ENCODE measurements around the gene RFC4. TPM values are rescaled to one million over a fixed set of nuclear protein-coding genes. Genes with fewer than 3 reads are reported as not detected.

Gene RFC4
- total RNA-seq, 2 experiments from 2014 or later: 98.9 to 106 TPM

- Mint-ChIP-seq H3K27ac (no peak overlapping the region), H3K27me3 (ENCODE audit: low read depth) (peaks cover 14% of the 10 kb centered on the region), H3K36me3 (ENCODE audit: low read depth) (no peaks in the 10 kb centered on the region), H3K9me3 (ENCODE audit: insufficient read depth) (no peaks in the 10 kb centered on the region), H3K4me3 (no peak overlapping the region), H3K4me1 (ENCODE audit: low read depth) (no peaks in the 10 kb centered on the region)
- DNase-seq (peak; percentile 9), ATAC-seq (no peak)
- CTCF ChIA-PET: no interaction called here
- POLR2A ChIA-PET: interaction anchor here (0.6 kb wide), 1 partner anchor 298 kb away, joined by 3 read pairs; no protein-coding TSS in a partner anchor
Observed at GRCh38 chr3:186841620-186842019, 35.3 kb upstream of the RFC4 start.

DNA sequence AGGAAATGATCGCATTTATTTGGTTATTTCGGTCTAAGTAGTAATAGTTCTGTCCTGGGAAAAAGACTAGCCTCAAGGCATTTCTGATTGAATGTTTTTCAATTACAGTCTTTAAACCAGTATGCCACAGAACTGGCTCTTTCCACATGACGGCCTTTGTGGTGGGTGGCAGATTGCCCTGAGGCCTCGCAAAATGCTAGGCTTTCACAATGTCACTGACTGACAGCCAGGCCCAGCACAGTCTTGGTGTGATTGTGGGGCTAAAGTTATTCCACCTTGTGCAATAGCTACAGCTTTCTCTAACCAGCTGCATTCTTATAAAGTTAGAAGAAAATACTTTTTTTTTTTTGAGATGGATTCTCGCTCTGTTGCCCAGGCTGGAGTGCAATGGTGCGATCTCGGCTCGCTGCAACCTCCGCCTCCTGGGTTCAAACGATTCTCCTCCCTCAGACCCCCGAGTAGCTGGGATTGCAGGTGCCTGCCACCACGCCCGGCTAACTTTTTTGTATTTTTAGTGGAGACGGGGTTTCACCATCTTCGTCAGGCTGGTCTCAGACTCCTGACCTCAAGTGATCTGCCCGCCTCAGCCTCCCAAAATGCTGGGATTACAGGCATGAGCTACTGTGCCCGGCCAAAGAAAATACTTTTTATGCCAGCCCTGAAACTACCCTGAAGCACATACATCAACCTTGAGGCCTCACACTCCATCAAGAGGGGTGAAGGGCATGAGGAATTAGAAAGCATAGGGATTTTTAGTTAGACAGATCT, 33.8 kb upstream of the RFC4 start:
- POLR2A ChIA-PET: interaction anchor here (0.6 kb wide), 1 partner anchor 51 kb away, joined by 5 read pairs; no protein-coding TSS in a partner anchor
- peaks cover 12% of the 10 kb centered on the region for H3K27me3 Mint-ChIP-seq (ENCODE audit: low read depth)
- CTCF ChIA-PET: interaction anchor here (2.1 kb wide), 1 partner anchor 10 kb away, joined by 7 read pairs; no protein-coding TSS in a partner anchor
- H3K4me3 Mint-ChIP-seq: no peak overlapping the region
- H3K9me3 Mint-ChIP-seq (ENCODE audit: insufficient read depth): no peaks in the 10 kb centered on the region
- no peak overlapping the region for H3K27ac Mint-ChIP-seq
- H3K4me1 Mint-ChIP-seq (ENCODE audit: low read depth): no peaks in the 10 kb centered on the region
- DNase-seq: peak; percentile 7
- H3K36me3 Mint-ChIP-seq (ENCODE audit: low read depth): no peaks in the 10 kb centered on the region
- no peak for ATAC-seq

GRCh38 chr3:186832276-186832675, 26.0 kb upstream of the RFC4 start:
- H3K4me3 Mint-ChIP-seq: no peak overlapping the region

GRCh38 chr3:186831798-186832197, 25.5 kb upstream of the RFC4 start:
- Mint-ChIP-seq H3K36me3 (ENCODE audit: low read depth) (no peaks in the 10 kb centered on the region), H3K27ac (no peak overlapping the region), H3K27me3 (ENCODE audit: low read depth) (peaks cover 57% of the 10 kb centered on the region), H3K4me1 (ENCODE audit: low read depth) (peaks cover 11% of the 10 kb centered on the region), H3K9me3 (ENCODE audit: insufficient read depth) (no peaks in the 10 kb centered on the region), H3K4me3 (no peak overlapping the region)
- ATAC-seq (no peak), DNase-seq (no peak)
- ChIA-PET CTCF (no interaction called here), POLR2A (no interaction called here)

More at GRCh38 chr3:186832276-186832675, 26.0 kb upstream of the RFC4 start:
- Mint-ChIP-seq H3K27ac (no peak overlapping the region), H3K9me3 (ENCODE audit: insufficient read depth) (no peaks in the 10 kb centered on the region), H3K36me3 (ENCODE audit: low read depth) (no peaks in the 10 kb centered on the region), H3K27me3 (ENCODE audit: low read depth) (peaks cover 57% of the 10 kb centered on the region), H3K4me1 (ENCODE audit: low read depth) (peaks cover 11% of the 10 kb centered on the region)
- ATAC-seq (no peak), DNase-seq (no peak)
- ChIA-PET POLR2A (no interaction called here), CTCF (interaction anchor here (1.1 kb wide), 1 partner anchor 17 kb away, joined by 3 read pairs; no protein-coding TSS in a partner anchor)

GRCh38 chr3:186828340-186828739, 22.1 kb upstream of the RFC4 start:
- ChIA-PET POLR2A (interaction anchor here (1.6 to 5.9 kb wide), 2 partner anchors 45 to 213 kb away, joined by 3 to 54 read pairs; partner anchors contain the start of gene EIF4A2), CTCF (interaction anchor here (1.3 to 2.2 kb wide), 3 partner anchors 21 to 311 kb away, joined by 3 to 9 read pairs (median 7); partner anchors contain the start of gene RPL39L)
- H3K4me1 Mint-ChIP-seq (ENCODE audit: low read depth): peaks cover 34% of the 10 kb centered on the region
- ATAC-seq: no peak
- peaks cover 51% of the 10 kb centered on the region for H3K27me3 Mint-ChIP-seq (ENCODE audit: low read depth)
- H3K4me3 Mint-ChIP-seq: no peak overlapping the region
- no peak for DNase-seq
- no peaks in the 10 kb centered on the region for H3K36me3 Mint-ChIP-seq (ENCODE audit: low read depth)
- no peaks in the 10 kb centered on the region for H3K9me3 Mint-ChIP-seq (ENCODE audit: insufficient read depth)
- H3K27ac Mint-ChIP-seq: no peak overlapping the region

- Mint-ChIP-seq H3K27ac (peak overlapping the region; percentile 72), H3K27me3 (ENCODE audit: low read depth) (peaks cover 44% of the 10 kb centered on the region), H3K36me3 (ENCODE audit: low read depth) (no peaks in the 10 kb centered on the region), H3K9me3 (ENCODE audit: insufficient read depth) (no peaks in the 10 kb centered on the region), H3K4me3 (peak overlapping the region; percentile 70), H3K4me1 (ENCODE audit: low read depth) (peaks cover 34% of the 10 kb centered on the region)
- DNase-seq (peak; percentile 87), ATAC-seq (peak; percentile 97)
- CTCF ChIA-PET: interaction anchor here (0.6 to 11.1 kb wide), 9 partner anchors 20 to 338 kb away, joined by 3 to 164 read pairs (median 5); partner anchors contain the start of genes AHSG, RFC4 and RPL39L
- POLR2A ChIA-PET: interaction anchor here (0.5 to 5.9 kb wide), 11 partner anchors 19 to 312 kb away, joined by 3 to 54 read pairs (median 3); partner anchors contain the start of genes DNAJB11, EIF4A2, RPL39L and TBCCD1
Observed at GRCh38 chr3:186826976-186827857, 20.9 kb upstream of the RFC4 start.

GRCh38 chr3:186826410-186826975, 20.2 kb upstream of the RFC4 start:
- ATAC-seq: no peak
- no peak for DNase-seq
- CTCF ChIA-PET: interaction anchor here (1.4 to 11.1 kb wide), 7 partner anchors 20 to 313 kb away, joined by 3 to 164 read pairs (median 7); partner anchors contain the start of genes AHSG, RFC4 and RPL39L
- POLR2A ChIA-PET: interaction anchor here (0.7 to 5.9 kb wide), 6 partner anchors 18 to 313 kb away, joined by 3 to 54 read pairs (median 4); partner anchors contain the start of genes EIF4A2 and RPL39L
- H3K4me3 Mint-ChIP-seq: peak overlapping the region; percentile 70
- peaks cover 36% of the 10 kb centered on the region for H3K4me1 Mint-ChIP-seq (ENCODE audit: low read depth)
- peak overlapping the region; percentile 47 for H3K27ac Mint-ChIP-seq
- H3K9me3 Mint-ChIP-seq (ENCODE audit: insufficient read depth): no peaks in the 10 kb centered on the region
- no peaks in the 10 kb centered on the region for H3K36me3 Mint-ChIP-seq (ENCODE audit: low read depth)
- peaks cover 37% of the 10 kb centered on the region for H3K27me3 Mint-ChIP-seq (ENCODE audit: low read depth)

GRCh38 chr3:186825872-186826409, 19.7 kb upstream of the RFC4 start:
- ChIA-PET POLR2A (interaction anchor here (5.9 kb wide), 1 partner anchor 42 kb away, joined by 54 read pairs; the partner anchor contains the start of gene EIF4A2), CTCF (interaction anchor here (1.2 to 11.1 kb wide), 5 partner anchors 23 to 314 kb away, joined by 3 to 164 read pairs (median 5); partner anchors contain the start of genes AHSG and RPL39L)
- DNase-seq: no peak
- no peak overlapping the region for H3K27ac Mint-ChIP-seq
- no peaks in the 10 kb centered on the region for H3K9me3 Mint-ChIP-seq (ENCODE audit: insufficient read depth)
- peaks cover 32% of the 10 kb centered on the region for H3K27me3 Mint-ChIP-seq (ENCODE audit: low read depth)
- H3K4me3 Mint-ChIP-seq: peak overlapping the region; percentile 70
- H3K36me3 Mint-ChIP-seq (ENCODE audit: low read depth): no peaks in the 10 kb centered on the region
- H3K4me1 Mint-ChIP-seq (ENCODE audit: low read depth): peaks cover 36% of the 10 kb centered on the region
- ATAC-seq: no peak

GRCh38 chr3:186825294-186825821, 19.1 kb upstream of the RFC4 start:
- peaks cover 28% of the 10 kb centered on the region for H3K27me3 Mint-ChIP-seq (ENCODE audit: low read depth)
- peak overlapping the region; percentile 70 for H3K4me3 Mint-ChIP-seq
- no peaks in the 10 kb centered on the region for H3K9me3 Mint-ChIP-seq (ENCODE audit: insufficient read depth)
- no peaks in the 10 kb centered on the region for H3K36me3 Mint-ChIP-seq (ENCODE audit: low read depth)
- CTCF ChIA-PET: interaction anchor here (1.2 to 11.1 kb wide), 3 partner anchors 24 to 314 kb away, joined by 3 to 164 read pairs (median 4); partner anchors contain the start of genes AHSG and RPL39L
- ATAC-seq: peak; percentile 30
- H3K4me1 Mint-ChIP-seq (ENCODE audit: low read depth): peaks cover 36% of the 10 kb centered on the region
- POLR2A ChIA-PET: interaction anchor here (1.1 to 5.9 kb wide), 3 partner anchors 19 to 255 kb away, joined by 3 to 54 read pairs (median 4); partner anchors contain the start of genes DNAJB11, EIF4A2 and RFC4
- no peak overlapping the region for H3K27ac Mint-ChIP-seq
- DNase-seq: peak; percentile 44

DNA sequence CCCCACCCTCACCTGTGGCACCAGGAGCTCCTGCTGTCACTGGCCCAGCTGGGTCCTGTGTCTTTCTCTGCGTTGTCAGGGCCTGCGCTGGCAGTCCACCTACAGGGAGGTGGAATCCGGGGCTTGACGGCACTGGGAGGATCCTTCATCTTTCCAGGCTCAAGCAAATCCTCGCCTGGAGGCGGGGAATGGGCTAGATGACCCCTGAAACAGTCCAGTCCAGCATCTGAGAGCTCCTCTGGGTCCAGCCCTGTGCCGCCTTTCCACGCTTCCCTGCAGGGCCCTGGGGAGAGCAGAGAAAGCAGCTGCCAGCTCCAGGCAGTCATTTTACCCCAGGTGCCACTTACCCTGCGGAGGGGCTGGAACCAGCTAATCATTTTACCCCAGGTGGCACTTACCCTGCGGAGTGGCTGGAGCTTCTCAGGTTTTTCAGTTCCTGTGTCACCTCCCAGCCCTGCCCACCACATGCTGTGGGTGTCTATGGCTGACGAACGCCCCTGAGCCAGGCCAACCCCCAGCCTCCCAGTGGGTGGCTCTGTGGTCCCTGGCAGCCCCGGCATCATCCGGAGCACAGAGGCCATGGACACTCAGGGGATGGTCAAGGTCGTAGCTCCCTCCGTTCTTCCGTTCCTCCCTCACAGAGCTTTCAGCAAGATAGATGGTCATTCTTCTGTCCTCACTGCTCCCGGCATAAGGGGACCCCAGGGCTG, 18.3 kb upstream of the RFC4 start:
- H3K27me3 Mint-ChIP-seq (ENCODE audit: low read depth): peaks cover 20% of the 10 kb centered on the region
- peaks cover 36% of the 10 kb centered on the region for H3K4me1 Mint-ChIP-seq (ENCODE audit: low read depth)
- H3K9me3 Mint-ChIP-seq (ENCODE audit: insufficient read depth): no peaks in the 10 kb centered on the region
- DNase-seq: no peak
- ATAC-seq: no peak
- no peaks in the 10 kb centered on the region for H3K36me3 Mint-ChIP-seq (ENCODE audit: low read depth)
- H3K4me3 Mint-ChIP-seq: no peak overlapping the region
- POLR2A ChIA-PET: interaction anchor here (1.1 to 5.9 kb wide), 4 partner anchors 18 to 255 kb away, joined by 3 to 54 read pairs (median 4); partner anchors contain the start of genes DNAJB11, EIF4A2 and RFC4
- H3K27ac Mint-ChIP-seq: no peak overlapping the region
- CTCF ChIA-PET: interaction anchor here (0.6 to 11.1 kb wide), 4 partner anchors 24 to 315 kb away, joined by 3 to 164 read pairs (median 4); partner anchors contain the start of genes AHSG and RPL39L

All from activated CD8-positive, alpha-beta T cell treated with anti-CD3 and anti-CD28 coated beads, Interleukin-2, amount 10 ng/mL, durations not matched to agents 7 days and 5 days (primary cell).